GM18870 (cell line): Measurements from ENCODE around the gene ASPDH.
"Not testable (repeated sequence)": the region's sequence is repeated elsewhere in the genome, so short reads cannot be mapped to it uniquely, and the experiment has no call there.

Source experiments
- ATAC-seq: cut with Tn5 transposase; IDR thresholded peaks from one replicate; pipeline ENCODE4 v1.9.1; 2021; ENCODE audit warnings: moderate library complexity; ENCODE audit not compliant: unreplicated experiment

ASPDH gene

DNA sequence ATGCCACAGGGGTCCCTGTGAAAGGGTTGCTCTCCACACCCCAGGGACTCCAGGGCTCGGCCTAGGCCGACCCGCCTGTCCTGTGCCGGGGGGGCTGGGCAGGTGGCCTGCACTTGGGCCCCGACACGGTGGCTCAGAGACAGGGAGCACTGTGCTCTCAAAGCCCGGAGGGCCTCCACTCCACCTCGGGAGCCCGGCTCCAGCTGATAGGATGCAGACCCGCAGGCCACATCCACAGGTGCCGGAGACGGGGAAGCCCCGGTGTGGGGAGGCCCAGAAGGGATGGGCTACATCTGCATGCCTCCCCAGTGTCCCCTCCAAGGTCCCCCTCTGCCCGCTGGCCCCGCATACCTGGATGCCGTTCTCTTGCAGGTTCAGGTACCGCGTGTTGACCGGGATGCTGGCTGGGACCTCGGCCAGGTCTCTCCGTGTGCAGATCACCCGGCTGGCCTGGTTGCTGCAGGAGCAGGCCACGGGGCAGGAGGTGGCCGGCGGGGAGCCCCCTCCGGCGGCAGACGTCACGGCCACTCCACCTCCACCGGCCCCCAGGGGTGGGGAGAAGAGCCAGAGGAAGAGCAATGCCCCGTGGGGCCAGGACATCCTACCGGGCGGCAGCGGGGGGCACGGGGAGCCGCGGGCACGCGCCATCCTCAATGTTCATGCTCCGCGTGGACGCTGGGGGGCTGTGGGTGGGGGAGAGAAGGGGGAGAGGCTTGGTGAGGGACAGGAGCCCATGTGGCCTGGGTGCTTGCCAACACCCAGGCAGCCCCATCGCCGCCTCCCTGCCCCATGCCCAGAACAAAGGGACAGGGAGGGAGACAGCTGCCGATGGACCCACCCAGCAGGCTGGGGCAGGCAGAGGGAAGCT lies 34.7 kb upstream of the ASPDH start:
- no peak for ATAC-seq

DNA sequence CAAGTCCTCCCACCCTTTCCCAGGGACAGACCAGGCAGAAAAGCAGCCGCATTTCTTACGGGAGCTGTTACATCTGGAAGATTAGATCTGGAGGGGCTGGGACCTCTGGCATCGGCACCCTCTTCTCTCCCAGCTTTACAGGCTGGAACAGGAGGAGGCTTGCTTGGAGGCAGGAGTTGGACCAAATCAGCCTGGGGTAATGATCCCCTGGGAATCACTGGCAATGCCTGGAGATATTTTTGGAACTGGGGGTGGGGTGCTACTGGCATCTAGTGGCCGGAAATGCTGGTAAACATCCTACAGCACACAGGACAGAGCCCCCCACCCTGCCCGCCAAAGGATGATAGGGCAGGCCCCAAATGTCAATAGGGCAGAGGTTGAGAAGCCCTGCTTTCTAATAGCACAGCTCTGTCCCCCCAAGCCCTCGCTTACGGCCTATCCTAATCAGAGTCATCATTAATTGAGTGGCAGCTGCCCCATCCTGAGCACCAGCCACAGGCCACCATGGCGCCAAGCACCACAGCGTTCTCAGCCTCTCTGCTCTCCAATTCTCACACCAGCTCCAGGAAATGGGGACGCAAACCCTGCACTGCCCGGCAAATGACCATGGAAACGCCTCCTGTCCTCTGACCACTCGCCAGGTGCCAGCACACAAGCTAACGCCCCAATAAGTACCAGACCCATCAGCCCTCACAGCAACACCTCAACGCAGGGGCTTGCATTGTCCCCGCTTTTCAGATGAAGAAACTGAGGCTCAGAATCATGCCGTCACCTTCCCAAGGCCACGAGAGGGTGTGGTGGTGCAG lies 33.9 kb upstream of the ASPDH start:
- no peak for ATAC-seq

- ATAC-seq = no peak
These were observed 33.0 kb upstream of the ASPDH start for GRCh38 chr19:50546527-50547221.

DNA sequence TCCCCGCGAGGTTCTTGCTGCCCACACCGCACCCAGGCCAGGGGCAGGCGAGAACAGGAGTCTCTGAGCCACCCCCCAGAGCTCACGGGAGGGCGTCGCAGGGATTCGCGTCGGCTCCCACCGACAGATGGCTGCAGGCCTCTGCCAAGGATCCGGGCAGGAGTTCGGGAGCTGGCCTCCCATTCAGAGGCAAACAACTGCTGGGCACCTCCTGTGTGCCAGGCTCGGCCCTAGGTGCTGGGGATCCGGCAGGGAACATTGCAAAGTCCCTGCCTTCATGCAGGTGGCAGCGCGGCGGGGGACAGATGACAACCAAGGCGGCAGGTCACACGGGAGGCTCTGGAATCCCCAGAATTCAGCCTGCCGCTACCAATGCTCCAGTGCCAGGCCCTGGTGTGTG lies 29.2 kb upstream of the ASPDH start:
- no peak for ATAC-seq

GRCh38 chr19:50537769-50538230 lies 24.1 kb upstream of the ASPDH start:
- no peak for ATAC-seq

- no peak for ATAC-seq
These were observed 23.6 kb upstream of the ASPDH start for GRCh38 chr19:50537306-50537685.

GRCh38 chr19:50536662-50537305 lies 23.1 kb upstream of the ASPDH start:
- no peak for ATAC-seq

DNA sequence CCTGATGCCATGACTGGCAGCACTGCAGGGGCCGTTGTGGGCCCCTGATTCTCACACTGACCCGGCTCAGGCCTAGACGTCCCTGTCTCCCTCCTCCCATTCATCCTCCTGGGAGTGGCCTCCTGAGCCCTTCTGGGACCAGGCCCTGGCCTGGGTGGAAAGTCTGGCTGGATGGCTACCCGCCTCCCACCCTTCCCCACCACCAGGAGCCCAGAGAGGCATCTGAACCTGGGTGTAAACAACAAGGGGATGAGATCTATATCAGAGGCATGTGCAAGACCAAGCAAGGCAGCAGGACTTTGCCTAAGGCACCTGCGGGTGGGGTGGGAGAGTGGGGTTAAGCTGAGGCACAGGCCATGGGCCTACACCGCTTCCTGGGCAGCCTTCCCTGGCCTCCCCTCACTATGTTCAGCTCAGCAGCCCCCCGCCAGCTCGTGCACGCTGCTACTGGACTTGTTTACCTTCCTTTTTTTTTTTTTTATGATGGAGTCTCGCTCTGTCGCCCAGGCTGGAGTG lies 22.0 kb upstream of the ASPDH start:
- ATAC-seq = no peak

GRCh38 chr19:50534478-50534877 lies 20.8 kb upstream of the ASPDH start:
- no peak for ATAC-seq

DNA sequence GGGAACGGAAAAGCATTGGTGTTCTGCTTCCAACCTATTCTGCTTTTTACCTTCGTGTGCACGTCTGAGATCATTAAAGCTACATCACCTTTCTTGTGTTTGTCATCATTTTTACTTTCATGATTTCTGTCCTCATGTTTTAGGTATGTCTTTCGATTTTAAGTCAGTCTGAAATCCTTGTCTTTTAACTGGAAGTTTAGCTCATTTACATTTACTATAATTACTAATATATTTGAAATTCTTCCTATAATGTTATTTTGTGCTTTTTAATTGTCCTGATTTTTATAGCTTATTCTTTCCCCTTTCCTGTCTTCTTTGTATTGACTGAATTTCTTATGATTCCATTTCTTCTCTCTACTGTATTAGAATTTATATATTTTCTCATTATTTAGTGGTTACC lies 19.2 kb upstream of the ASPDH start:
- no peak for ATAC-seq

DNA sequence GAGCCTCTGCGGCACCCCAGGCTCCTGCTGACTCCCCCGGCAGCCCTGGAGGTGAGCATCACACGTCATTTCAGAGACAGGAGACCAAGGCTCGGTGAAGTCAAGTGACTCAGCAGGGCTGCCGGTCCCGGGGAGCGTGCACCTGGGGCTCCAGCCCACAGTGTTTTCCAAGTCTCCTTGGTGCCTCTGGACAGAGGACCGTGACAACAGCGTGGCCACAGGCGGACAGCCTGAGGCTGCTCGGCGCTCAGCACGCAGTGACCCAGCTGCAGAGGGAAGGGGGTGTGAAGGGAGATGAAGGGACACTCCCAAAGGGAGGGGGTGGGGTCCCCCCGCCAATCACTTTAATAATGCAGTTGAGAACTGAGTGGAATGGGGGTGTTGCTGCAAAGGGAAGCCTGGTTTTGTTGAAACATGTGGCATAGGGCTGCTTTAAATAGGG lies 17.5 kb upstream of the ASPDH start:
- ATAC-seq = no peak

GRCh38 chr19:50528052-50528451 lies 14.3 kb upstream of the ASPDH start:
- ATAC-seq = not testable (repeated sequence)

GRCh38 chr19:50522881-50523280 lies 9.2 kb upstream of the ASPDH start:
- ATAC-seq = no peak

DNA sequence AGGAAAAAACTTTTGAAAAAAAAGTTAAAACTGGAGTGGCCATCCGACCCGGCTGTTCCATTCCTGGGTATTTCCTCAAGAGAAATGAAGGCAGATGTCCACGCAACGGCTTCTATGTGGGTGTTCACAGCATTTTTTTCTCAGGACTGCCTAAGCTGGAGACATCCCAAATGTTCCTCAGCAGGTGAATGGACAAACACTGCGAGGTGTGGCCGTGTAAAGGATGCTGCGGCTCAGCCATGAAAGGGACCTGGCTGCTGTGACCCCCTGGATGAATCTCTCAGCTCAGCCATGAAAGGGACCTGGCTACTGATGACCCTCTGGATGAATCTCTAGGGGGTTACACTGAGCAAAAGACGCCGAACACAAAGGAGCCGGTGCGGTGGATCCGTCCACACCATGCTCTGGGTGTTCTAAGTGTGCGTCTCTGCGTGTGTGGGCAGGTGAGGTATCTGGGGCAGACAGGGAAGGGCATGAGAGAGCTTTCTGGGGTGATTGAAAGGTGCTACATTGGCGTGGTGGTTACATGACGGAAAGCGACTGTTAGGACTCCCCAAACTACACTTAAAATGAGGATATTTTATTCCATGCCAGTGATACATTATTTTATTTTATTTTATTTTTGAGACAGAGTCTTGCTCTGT lies 7.2 kb upstream of the ASPDH start:
- ATAC-seq = no peak

DNA sequence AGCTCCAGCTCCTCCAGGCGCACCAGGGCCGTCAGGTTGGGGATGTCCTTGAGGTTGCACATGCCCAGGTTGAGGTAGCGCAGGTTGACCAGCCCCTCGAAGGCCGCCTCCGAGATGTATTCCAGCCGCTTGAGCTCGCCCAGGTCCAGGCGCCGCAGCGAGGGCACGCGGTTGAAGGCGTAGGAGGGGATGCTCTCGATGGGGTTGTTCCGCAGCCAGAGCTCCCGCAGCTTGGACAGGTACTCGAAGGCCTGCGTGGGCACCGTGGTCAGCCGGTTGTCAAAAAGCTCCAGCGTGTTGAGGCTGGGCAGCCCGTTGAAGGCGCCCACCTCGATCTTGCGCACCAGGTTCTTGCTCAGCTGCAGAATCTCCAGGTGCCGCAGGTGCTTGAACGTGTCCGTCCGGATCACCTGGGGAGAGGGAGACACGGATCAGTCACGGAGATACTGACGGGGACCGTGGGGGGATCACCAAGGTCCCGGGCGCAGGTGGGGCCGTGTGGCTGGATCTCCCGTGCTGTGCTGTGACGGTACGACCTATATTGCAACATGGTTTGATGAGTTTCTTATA lies 5.4 kb upstream of the ASPDH start:
- ATAC-seq = no peak

GRCh38 chr19:50518091-50519005 lies 4.6 kb upstream of the ASPDH start:
- no peak for ATAC-seq

- ATAC-seq = no peak
These were observed 4.0 kb upstream of the ASPDH start for GRCh38 chr19:50517704-50518075.

DNA sequence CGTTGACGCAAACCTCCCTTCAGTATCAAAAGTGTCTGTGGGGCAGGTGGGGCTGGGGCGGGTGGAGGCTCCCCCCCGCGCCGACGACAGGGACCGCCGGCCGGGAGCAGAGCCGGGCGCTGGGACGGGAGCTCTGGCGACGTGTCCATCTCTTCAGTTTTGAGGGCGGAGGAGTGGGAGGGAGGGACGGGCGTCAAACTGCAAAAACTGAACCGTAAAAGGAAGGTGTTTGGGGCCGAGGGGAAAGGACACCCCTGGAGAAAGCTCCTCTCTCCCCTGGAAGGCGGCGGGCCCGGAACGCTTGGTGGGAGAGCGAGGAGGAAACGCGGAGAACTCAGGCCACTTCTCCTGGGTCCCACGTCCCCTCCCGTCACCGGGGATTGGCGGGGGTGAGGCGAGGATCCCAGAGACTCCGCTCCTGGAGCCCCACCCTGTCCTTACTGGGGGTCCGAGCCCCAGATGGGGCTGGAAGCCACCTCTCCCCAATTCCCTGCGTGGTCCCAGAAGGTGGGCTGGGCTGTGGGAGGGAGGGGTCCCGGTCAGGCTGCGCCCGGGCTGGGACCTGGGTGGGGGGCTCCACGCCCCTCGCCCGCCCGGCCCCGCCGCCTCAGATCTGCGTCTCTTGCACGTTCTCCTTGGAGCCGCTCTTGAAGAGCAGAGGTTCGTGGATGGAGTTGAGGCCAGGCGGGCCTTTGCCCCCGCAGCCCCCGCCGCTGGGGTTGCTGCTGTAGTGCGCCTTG lies 3.4 kb upstream of the ASPDH start:
- ATAC-seq = no peak
